ENCODE data around the gene TOGARAM2. TPM values are rescaled to one million over a fixed set of nuclear protein-coding genes. Genes with fewer than 3 reads are reported as not detected.

Gene TOGARAM2
- polyA plus RNA-seq, 3 donors from 2014 or later, result 3.1 to 13.0 (median 9.5) TPM

- DNase-seq, result no peak
- Mint-ChIP-seq H3K9me3 (no peaks in the 10 kb centered on the region), H3K27me3 (ENCODE audit: low read depth in 3 of 3) (peaks cover 0 to 1% (median 0%) of the 10 kb centered on the region in 3 donors), H3K4me3 (no peak overlapping the region), H3K36me3 (peaks cover 3 to 4% (median 4%) of the 10 kb centered on the region in 3 donors), H3K4me1 (no peaks in the 10 kb centered on the region), H3K27ac (no peak overlapping the region)
Observed at GRCh38 chr2:29063056-29063455, 82.0 kb downstream of the TOGARAM2 start.

DNA sequence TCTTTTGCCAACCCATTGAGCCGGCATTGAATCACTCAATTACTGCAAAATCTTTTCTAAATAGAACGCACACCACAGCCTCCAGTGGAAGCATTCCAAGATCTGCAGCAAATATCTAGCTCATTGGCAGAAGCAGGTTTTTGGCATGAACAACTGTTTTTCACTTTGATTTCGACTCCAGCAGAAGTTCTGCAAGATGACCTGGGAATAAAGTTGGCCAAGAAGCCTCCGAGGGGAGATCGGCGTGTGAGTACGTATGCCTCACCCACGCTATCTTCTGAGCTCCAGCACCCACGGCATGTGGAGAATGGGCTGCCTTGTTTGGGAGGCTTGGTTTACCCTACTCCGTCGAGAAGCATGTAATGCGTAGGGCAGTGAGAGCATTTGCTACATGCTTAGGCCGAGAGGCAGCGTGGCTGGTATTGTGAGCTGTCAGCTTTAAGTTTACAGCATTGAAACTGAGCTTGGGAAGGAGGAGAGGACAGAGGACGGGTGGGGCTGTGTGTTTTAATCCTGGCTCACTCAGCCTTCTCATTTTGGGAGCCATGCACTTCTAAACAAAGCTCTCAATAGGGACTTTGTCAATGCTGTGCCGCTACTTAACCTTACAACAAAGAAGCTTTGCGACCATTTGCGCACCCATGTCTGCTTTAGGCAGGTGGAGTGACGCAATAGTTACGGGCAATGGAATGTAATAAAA lies 82.7 kb downstream of the TOGARAM2 start:
- H3K4me1 Mint-ChIP-seq, result no peaks in the 10 kb centered on the region
- H3K9me3 Mint-ChIP-seq, result no peaks in the 10 kb centered on the region
- H3K36me3 Mint-ChIP-seq, result peaks cover 3 to 4% (median 4%) of the 10 kb centered on the region in 3 donors
- peaks cover 0 to 1% (median 0%) of the 10 kb centered on the region in 3 donors for H3K27me3 Mint-ChIP-seq (ENCODE audit: low read depth in 3 of 3)
- H3K4me3 Mint-ChIP-seq, result no peak overlapping the region
- no peak overlapping the region for H3K27ac Mint-ChIP-seq
- no peak for DNase-seq

DNA sequence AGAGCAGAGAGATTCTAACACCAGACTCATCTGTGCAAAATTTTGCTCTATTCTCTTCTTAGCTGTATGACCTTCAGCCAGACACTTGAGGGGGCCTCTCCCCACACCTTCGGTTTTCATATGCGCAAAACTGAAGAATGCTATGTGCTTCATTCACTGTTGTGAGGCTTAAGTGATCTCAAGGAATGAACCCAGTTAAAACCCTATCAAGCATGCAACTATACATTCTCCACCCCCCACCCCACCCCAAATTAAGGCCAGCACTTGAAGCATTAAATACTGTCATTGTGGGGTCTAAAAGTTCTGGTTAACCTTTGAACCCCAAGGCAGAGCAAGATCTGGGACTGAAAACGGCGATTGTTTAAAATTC lies 83.2 kb downstream of the TOGARAM2 start:
- H3K9me3 Mint-ChIP-seq, result no peaks in the 10 kb centered on the region
- H3K27ac Mint-ChIP-seq, result no peak overlapping the region
- H3K4me3 Mint-ChIP-seq, result no peak overlapping the region
- peaks cover 3 to 8% (median 4%) of the 10 kb centered on the region in 3 donors for H3K36me3 Mint-ChIP-seq
- no peak for DNase-seq
- peaks cover 0 to 1% (median 0%) of the 10 kb centered on the region in 3 donors for H3K27me3 Mint-ChIP-seq (ENCODE audit: low read depth in 3 of 3)
- H3K4me1 Mint-ChIP-seq, result no peaks in the 10 kb centered on the region

- DNase-seq, result no peak
- H3K36me3 Mint-ChIP-seq, result peaks cover 0 to 8% (median 1%) of the 10 kb centered on the region in 3 donors
- no peak overlapping the region for H3K4me3 Mint-ChIP-seq
- peaks cover 0 to 1% (median 0%) of the 10 kb centered on the region in 3 donors for H3K27me3 Mint-ChIP-seq (ENCODE audit: low read depth in 3 of 3)
- no peaks in the 10 kb centered on the region for H3K9me3 Mint-ChIP-seq
- H3K27ac Mint-ChIP-seq, result no peak overlapping the region
- no peaks in the 10 kb centered on the region for H3K4me1 Mint-ChIP-seq
Observed at GRCh38 chr2:29064746-29065067, 83.6 kb downstream of the TOGARAM2 start.

DNA sequence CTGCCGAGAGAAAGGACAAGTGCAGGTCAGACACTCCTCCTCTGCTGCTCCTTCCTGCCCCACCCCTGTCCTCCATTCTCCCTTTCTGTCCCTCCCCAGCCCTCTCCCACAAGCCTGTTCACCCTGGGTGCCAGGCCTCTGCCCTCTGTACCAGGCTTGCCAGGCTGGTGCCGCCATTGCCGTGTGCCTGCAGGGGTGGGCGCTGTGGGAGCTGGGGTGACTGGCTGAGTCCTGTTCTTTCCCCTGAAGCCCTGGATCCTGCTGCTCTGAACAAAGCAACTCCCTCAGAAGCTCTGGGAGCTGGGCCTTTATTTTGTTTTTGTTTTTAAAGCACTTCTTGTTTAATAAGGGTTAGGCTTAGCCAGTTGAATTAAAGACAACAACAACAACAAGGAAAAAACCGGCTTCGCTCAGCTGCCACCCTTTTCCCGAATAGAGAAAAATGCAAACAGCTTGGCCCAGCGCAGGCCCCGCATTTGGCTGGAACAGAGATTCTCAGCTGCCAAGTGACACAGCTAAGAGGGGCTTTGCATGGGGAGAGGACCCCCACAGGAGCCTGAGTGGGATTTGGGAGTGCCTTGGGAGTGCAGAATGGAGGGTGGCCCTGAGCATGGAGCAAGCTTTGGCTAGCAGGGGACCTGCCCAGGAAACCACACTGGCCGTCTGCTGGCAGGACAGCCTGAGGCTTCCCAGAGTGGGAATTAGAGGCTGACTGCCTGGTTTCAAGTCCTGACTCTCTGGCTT lies 84.1 kb downstream of the TOGARAM2 start:
- Mint-ChIP-seq H3K27ac (no peak overlapping the region), H3K4me1 (no peaks in the 10 kb centered on the region), H3K36me3 (peaks cover 0 to 8% (median 0%) of the 10 kb centered on the region in 3 donors), H3K4me3 (no peak overlapping the region), H3K9me3 (no peaks in the 10 kb centered on the region), H3K27me3 (ENCODE audit: low read depth in 3 of 3) (peaks cover 0 to 1% (median 0%) of the 10 kb centered on the region in 3 donors)
- DNase-seq, result no peak

- Mint-ChIP-seq H3K27ac (no peak overlapping the region), H3K27me3 (ENCODE audit: low read depth in 3 of 3) (no peaks in the 10 kb centered on the region), H3K9me3 (no peaks in the 10 kb centered on the region), H3K4me3 (no peak overlapping the region), H3K36me3 (peaks cover 0 to 8% (median 0%) of the 10 kb centered on the region in 3 donors), H3K4me1 (no peaks in the 10 kb centered on the region)
- no peak for DNase-seq
Observed at GRCh38 chr2:29066271-29066860, 85.3 kb downstream of the TOGARAM2 start.

DNA sequence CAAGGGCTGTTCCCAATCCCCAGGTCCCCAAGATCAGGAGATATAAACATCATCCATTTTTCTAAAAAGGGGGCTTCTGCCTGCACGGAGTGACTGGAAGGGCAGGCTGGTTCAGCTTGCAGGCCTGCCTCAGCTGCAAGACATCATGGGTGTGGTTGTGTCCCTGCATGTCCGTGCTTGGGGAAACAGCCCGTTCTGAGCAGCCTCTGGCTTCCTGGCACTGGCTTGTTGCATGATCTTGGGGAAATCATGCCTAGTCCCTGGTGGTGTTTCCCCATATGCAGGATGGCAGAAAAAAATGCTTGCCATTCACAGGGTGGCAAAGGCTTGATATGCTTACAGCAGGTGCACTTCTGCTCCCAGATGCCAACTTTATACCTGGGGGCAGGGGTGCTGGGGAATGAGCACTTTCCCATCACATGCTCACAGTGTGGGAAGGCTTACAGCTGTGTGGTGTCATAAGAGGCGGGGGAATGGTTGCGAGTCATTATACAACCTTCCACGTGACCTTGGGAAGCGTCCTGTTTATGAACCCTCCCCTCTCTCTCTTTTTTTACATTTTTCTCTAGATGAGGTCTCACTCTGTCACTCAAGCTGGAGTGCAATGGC lies 86.0 kb downstream of the TOGARAM2 start:
- Mint-ChIP-seq H3K4me3 (no peak overlapping the region), H3K36me3 (peaks cover 0 to 8% (median 0%) of the 10 kb centered on the region in 3 donors), H3K27ac (no peak overlapping the region), H3K4me1 (no peaks in the 10 kb centered on the region), H3K27me3 (ENCODE audit: low read depth in 3 of 3) (no peaks in the 10 kb centered on the region), H3K9me3 (no peaks in the 10 kb centered on the region)
- no peak for DNase-seq

GRCh38 chr2:29068513-29068912 lies 87.4 kb downstream of the TOGARAM2 start:
- no peak for DNase-seq
- H3K27me3 Mint-ChIP-seq (ENCODE audit: low read depth in 3 of 3), result peaks cover 0 to 2% (median 0%) of the 10 kb centered on the region in 3 donors
- peaks cover 0 to 8% (median 0%) of the 10 kb centered on the region in 3 donors for H3K36me3 Mint-ChIP-seq
- no peak overlapping the region for H3K27ac Mint-ChIP-seq
- H3K9me3 Mint-ChIP-seq, result no peaks in the 10 kb centered on the region
- no peaks in the 10 kb centered on the region for H3K4me1 Mint-ChIP-seq
- no peak overlapping the region for H3K4me3 Mint-ChIP-seq

DNA sequence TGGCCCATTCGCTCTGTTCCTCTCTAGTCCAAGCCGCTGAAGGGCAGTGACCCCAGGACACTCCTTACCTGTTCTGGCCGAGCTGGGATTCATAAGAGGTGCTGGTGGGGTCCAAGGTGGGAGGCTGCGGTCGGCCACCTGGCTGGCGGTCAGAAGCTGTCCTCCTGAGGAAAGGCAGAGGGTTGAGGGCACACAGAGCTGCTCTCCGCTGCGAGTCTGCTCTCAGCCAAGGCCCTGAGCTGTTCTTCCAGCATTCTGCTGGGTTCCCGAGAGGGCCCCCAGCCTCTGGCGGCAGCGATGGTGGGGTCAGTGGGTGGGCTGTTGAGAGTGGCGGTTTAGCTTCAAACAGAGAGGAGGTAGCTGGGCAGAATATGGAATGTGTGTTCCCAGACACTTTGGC lies 89.4 kb downstream of the TOGARAM2 start:
- no peak for DNase-seq
- Mint-ChIP-seq H3K4me1 (no peaks in the 10 kb centered on the region), H3K9me3 (no peaks in the 10 kb centered on the region), H3K27me3 (ENCODE audit: low read depth in 3 of 3) (peaks cover 0 to 2% (median 0%) of the 10 kb centered on the region in 3 donors), H3K4me3 (no peak overlapping the region), H3K36me3 (peaks cover 0 to 8% (median 0%) of the 10 kb centered on the region in 3 donors), H3K27ac (peak overlapping the region in 1 of 6 donors; percentile 24)

- Mint-ChIP-seq H3K4me3 (no peak overlapping the region), H3K36me3 (peaks cover 0 to 8% (median 0%) of the 10 kb centered on the region in 3 donors), H3K27me3 (ENCODE audit: low read depth in 3 of 3) (peaks cover 0 to 2% (median 0%) of the 10 kb centered on the region in 3 donors), H3K9me3 (no peaks in the 10 kb centered on the region), H3K27ac (no peak overlapping the region), H3K4me1 (no peaks in the 10 kb centered on the region)
- no peak for DNase-seq
Observed at GRCh38 chr2:29071032-29071975, 90.2 kb downstream of the TOGARAM2 start.

GRCh38 chr2:29072251-29072650 lies 91.2 kb downstream of the TOGARAM2 start:
- H3K9me3 Mint-ChIP-seq, result no peaks in the 10 kb centered on the region
- H3K4me1 Mint-ChIP-seq, result no peaks in the 10 kb centered on the region
- no peak for DNase-seq
- peaks cover 0 to 12% (median 0%) of the 10 kb centered on the region in 3 donors for H3K36me3 Mint-ChIP-seq
- no peak overlapping the region for H3K27ac Mint-ChIP-seq
- H3K4me3 Mint-ChIP-seq, result no peak overlapping the region
- H3K27me3 Mint-ChIP-seq (ENCODE audit: low read depth in 3 of 3), result peaks cover 0 to 2% (median 0%) of the 10 kb centered on the region in 3 donors

DNA sequence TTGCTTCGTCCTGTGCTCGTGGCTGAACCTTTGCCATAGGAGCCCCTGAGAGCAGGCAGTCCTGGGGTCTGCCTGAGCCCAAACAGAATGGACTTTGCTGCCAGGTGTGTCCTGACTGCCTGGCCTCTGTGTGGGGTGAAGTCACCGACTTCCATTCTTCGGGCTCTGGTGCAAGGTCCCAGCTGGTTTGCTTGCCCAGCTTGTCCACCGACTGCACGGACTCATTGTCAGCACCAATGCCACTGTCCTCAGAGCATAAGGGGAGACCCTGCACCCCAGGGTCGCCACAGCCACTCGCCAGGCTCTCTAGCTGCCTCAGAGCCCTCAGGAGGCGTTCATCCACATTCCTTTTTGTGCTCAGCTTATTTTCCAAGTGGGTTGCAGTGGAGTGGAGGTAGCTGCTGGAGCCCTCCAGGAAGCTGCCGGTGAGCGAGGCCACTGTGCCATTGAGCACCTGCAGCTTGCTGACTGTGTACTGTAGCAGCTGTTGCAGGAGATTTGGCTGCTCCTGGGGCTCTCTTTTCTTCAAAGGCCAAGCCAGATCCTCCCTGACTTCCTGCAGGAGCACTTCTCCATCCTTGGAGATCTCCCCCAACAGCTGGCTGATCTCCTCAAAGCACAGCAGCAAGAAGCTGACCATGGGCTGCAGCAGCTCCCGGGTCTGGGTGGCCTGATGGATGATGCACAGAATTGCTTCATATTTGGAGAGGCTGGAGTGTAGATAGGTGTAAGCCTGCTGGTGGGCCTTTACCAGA lies 92.0 kb downstream of the TOGARAM2 start:
- no peak for DNase-seq
- no peaks in the 10 kb centered on the region for H3K4me1 Mint-ChIP-seq
- H3K36me3 Mint-ChIP-seq, result peaks cover 0 to 13% (median 0%) of the 10 kb centered on the region in 3 donors
- no peak overlapping the region for H3K4me3 Mint-ChIP-seq
- no peaks in the 10 kb centered on the region for H3K9me3 Mint-ChIP-seq
- no peak overlapping the region for H3K27ac Mint-ChIP-seq
- H3K27me3 Mint-ChIP-seq (ENCODE audit: low read depth in 3 of 3), result peaks cover 0 to 2% (median 0%) of the 10 kb centered on the region in 3 donors
